ENCODE data around the gene NBAS.

DNA sequence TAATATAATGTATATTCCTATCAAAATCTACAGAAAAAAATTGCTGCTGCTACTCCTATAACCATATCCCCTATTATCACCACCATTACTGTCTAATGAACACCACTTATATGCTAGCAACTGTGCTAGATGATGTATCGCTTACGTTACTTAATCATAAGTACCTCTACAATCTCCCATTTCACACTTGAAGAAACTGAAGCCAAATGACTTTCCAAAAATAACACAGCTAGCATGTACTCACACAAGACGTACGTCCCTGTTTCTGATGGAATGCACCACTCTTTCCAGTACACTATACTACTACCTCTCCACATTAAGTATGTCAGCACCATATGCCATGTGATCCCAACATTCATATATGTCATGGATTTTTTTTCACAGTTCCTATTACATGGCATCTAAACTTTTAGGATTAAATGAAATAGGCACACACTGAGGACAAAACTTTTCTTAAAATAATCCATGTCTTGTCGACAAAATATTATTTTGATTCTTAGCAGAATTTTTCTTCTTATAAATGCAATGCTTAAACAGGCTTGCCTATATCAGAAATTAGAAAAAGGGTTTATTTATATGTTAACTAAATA, 112.8 kb downstream of the NBAS start:
- TF ChIP-seq, protein P1, sequence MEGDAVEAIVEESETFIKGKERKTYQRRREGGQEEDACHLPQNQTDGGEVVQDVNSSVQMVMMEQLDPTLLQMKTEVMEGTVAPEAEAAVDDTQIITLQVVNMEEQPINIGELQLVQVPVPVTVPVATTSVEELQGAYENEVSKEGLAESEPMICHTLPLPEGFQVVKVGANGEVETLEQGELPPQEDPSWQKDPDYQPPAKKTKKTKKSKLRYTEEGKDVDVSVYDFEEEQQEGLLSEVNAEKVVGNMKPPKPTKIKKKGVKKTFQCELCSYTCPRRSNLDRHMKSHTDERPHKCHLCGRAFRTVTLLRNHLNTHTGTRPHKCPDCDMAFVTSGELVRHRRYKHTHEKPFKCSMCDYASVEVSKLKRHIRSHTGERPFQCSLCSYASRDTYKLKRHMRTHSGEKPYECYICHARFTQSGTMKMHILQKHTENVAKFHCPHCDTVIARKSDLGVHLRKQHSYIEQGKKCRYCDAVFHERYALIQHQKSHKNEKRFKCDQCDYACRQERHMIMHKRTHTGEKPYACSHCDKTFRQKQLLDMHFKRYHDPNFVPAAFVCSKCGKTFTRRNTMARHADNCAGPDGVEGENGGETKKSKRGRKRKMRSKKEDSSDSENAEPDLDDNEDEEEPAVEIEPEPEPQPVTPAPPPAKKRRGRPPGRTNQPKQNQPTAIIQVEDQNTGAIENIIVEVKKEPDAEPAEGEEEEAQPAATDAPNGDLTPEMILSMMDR (IDR thresholded peaks at IDR 0.05; ENCODE audit: insufficient read depth, low read length, poor library complexity, severe bottlenecking): no peak
- no peak for TF ChIP-seq EZH2phosphoT487 (conservative IDR thresholded peaks at IDR 0.05; ENCODE audit: low read length)

Data from SU-DHL-6 (cell line).